Glutamatergic neuron (in vitro differentiated cells): ENCODE results near the gene TBC1D13. TPM values are rescaled to one million over a fixed set of nuclear protein-coding genes. Genes with fewer than 3 reads are reported as not detected.

ENCODE experiments used
- DNase-seq: peaks from one replicate; pipeline ENCODE4 v3.0.0; 2022
- H3K27ac Mint-ChIP-seq: one replicate; pipeline ENCODE4 v1.8.0; 2020; ENCODE audit warnings: mild to moderate bottlenecking, mixed read lengths, inconsistent platforms; ENCODE audit not compliant: unreplicated experiment
- H3K27me3 Mint-ChIP-seq: one replicate; pipeline ENCODE4 v1.8.0; 2020; ENCODE audit warnings: mild to moderate bottlenecking, moderate library complexity, mixed read lengths, inconsistent platforms; ENCODE audit not compliant: unreplicated experiment
- H3K36me3 Mint-ChIP-seq: one replicate; pipeline ENCODE4 v1.8.0; 2020; ENCODE audit warnings: mild to moderate bottlenecking, mixed read lengths, inconsistent platforms; ENCODE audit not compliant: unreplicated experiment
- H3K4me1 Mint-ChIP-seq: one replicate; pipeline ENCODE4 v1.8.0; 2020; ENCODE audit warnings: mild to moderate bottlenecking, low read depth, mixed read lengths, inconsistent platforms; ENCODE audit not compliant: unreplicated experiment
- H3K4me3 Mint-ChIP-seq: one replicate; pipeline ENCODE4 v1.8.0; 2020; ENCODE audit warnings: mild to moderate bottlenecking, mixed read lengths, inconsistent platforms; ENCODE audit not compliant: unreplicated experiment
- H3K9me3 Mint-ChIP-seq: one replicate; pipeline ENCODE4 v1.8.0; 2020; ENCODE audit warnings: mild to moderate bottlenecking, moderate library complexity, mixed read lengths, inconsistent platforms; ENCODE audit not compliant: unreplicated experiment
- CTCF ChIP-seq: fragments of 200-600 bp; sonication (generic); IDR thresholded peaks from one replicate; pipeline ENCODE4 v1.5.0; 2021; ENCODE audit not compliant: partially characterized antibody, unreplicated experiment
- total RNA-seq: library from RNA; stranded (reverse); fragmentation: NEBNext Ultra II Directional; extraction: Animal tissue kit (Norgen Biotek cat#: 25700); gene quantifications from one replicate; pipeline ENCODE4 v1.2.1, GENCODE V29; 2021; ENCODE audit not compliant: unreplicated experiment

The TBC1D13 gene
- total RNA-seq, 1 donor from 2014 or later = 25.6 TPM

GRCh38 chr9:128785427-128785826, 1.6 kb upstream of the TBC1D13 start:
- Mint-ChIP-seq H3K9me3 (no peaks in the 10 kb centered on the region), H3K27me3 (peaks cover 5% of the 10 kb centered on the region)

GRCh38 chr9:128787659-128788058, 606 bp downstream of the TBC1D13 start:
- Mint-ChIP-seq H3K27me3 (peaks cover 5% of the 10 kb centered on the region), H3K4me3 (peak overlapping the region; percentile 95), H3K36me3 (no peaks in the 10 kb centered on the region), H3K9me3 (no peaks in the 10 kb centered on the region), H3K27ac (peak overlapping the region; percentile 85), H3K4me1 (peaks cover 1% of the 10 kb centered on the region)
- no peak for DNase-seq
- TF ChIP-seq CTCF = no peak

More at GRCh38 chr9:128785427-128785826, 1.6 kb upstream of the TBC1D13 start:
- Mint-ChIP-seq H3K4me1 (peaks cover 1% of the 10 kb centered on the region), H3K27ac (no peak overlapping the region), H3K4me3 (no peak overlapping the region), H3K36me3 (no peaks in the 10 kb centered on the region)
- no peak for TF ChIP-seq CTCF
- DNase-seq = no peak

GRCh38 chr9:128788445-128788844, 1.4 kb downstream of the TBC1D13 start:
- H3K27ac Mint-ChIP-seq = no peak overlapping the region
- peak overlapping the region; percentile 59 for H3K4me3 Mint-ChIP-seq
- H3K4me1 Mint-ChIP-seq = peaks cover 1% of the 10 kb centered on the region
- H3K27me3 Mint-ChIP-seq = peaks cover 5% of the 10 kb centered on the region
- no peak for TF ChIP-seq CTCF
- DNase-seq = no peak
- no peaks in the 10 kb centered on the region for H3K9me3 Mint-ChIP-seq
- H3K36me3 Mint-ChIP-seq = no peaks in the 10 kb centered on the region

GRCh38 chr9:128790536-128790935, 3.5 kb downstream of the TBC1D13 start:
- Mint-ChIP-seq H3K9me3 (no peaks in the 10 kb centered on the region), H3K27ac (no peak overlapping the region), H3K36me3 (no peaks in the 10 kb centered on the region), H3K27me3 (peaks cover 5% of the 10 kb centered on the region), H3K4me3 (no peak overlapping the region), H3K4me1 (peaks cover 1% of the 10 kb centered on the region)
- DNase-seq = no peak
- TF ChIP-seq CTCF = no peak

GRCh38 chr9:128792134-128792533, 5.1 kb downstream of the TBC1D13 start:
- Mint-ChIP-seq H3K27me3 (peaks cover 5% of the 10 kb centered on the region), H3K4me1 (peaks cover 1% of the 10 kb centered on the region), H3K27ac (no peak overlapping the region), H3K9me3 (no peaks in the 10 kb centered on the region), H3K36me3 (no peaks in the 10 kb centered on the region), H3K4me3 (no peak overlapping the region)
- DNase-seq = no peak
- TF ChIP-seq CTCF = no peak
